ENCODE data around the gene TBX15.
A peak's percentile ranks its signal among the peaks of the same experiment; 100 is the strongest.

The TBX15 gene

GRCh38 chr1:118988186-118989005, at the start of gene TBX15:
Gene TBX15 (minus strand): TSS chr1:118988343. CDS start chr1:118987795, 548 bp downstream.
- DNase-seq, result no peak

- no peak for DNase-seq
Observed at GRCh38 chr1:119034359-119034758, 46.2 kb upstream of the TBX15 start.

DNA sequence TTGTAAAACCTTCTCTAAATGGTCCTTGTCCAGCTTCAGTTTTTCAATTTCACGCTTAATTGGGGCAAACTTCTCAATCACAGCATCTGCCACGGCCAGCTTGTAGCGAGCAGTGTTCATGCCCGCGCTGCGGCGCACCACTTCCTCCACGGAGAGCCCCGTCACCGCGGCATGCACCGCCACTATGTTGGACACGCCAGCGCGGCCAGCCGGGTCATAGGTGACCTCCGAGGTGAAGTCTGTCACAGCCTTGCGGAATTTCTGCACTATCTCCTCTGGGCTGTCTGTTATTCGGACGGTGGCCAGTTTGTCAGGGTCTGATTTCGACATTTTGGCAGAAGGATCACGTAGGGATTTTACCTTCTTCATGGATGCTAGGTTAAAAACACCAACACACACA, 44.8 kb upstream of the TBX15 start:
- DNase-seq, result no peak

- no peak for DNase-seq
Observed at GRCh38 chr1:119027759-119028158, 39.6 kb upstream of the TBX15 start.

DNA sequence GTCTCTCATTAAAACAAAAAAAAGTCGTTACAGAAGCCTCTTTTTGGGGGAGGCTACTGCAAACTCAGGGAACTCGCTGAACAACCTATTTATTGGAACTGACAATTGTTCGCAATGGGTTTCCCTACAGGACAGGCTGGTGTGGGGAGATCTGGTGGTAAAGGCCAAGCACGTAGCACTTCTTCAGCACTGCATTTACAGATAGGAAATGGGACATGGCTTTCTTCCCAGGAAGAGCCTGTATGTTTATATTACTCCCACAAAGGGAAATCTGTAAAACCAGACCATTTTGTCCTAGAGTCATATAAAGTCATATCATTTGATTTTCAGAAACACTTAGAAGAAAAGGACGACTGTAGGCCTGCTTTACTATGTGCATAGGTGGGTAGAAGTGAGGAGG, 38.8 kb upstream of the TBX15 start:
- no peak for DNase-seq

DNA sequence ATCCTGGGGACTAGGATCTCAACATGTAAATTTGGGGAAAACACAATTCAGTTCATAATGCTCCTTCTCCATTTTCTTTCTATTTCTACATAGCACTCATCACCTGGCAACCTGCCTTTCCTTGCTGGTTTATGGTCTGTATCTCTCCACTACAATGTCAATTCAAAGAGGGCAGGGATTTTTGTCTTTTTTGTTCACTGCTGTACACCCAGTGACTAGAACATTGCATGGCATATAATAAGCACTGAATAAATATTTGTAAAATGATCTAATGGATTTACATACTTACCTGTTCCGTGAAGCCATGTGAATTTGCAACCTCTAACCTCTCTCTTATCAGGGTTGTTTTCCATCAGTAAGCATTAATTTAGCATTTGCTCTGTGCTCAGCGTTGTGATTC, 27.4 kb upstream of the TBX15 start:
- DNase-seq, result no peak

GRCh38 chr1:119012383-119012782, 24.2 kb upstream of the TBX15 start:
- DNase-seq, result no peak

- no peak for DNase-seq
Observed at GRCh38 chr1:119011706-119012105, 23.6 kb upstream of the TBX15 start.

DNA sequence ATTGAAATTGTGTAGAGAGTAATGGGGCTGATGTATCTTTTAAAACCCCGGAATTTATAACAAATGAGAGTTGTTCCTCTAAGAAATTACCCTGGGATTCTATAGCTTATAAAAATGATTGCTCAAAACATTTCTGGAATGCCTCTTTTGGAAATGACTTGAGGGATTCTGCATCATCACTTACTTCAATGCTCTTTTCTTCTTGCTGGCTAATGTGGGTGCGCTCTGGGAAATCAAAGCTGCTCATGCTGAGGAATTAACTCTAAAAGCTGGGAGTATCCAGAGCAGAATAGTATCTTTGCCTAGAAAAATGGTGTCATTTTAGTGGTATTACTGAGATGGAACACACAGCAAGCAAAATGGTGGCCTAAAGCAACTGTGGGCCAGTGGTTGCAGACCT, 23.0 kb upstream of the TBX15 start:
- DNase-seq, result no peak

DNA sequence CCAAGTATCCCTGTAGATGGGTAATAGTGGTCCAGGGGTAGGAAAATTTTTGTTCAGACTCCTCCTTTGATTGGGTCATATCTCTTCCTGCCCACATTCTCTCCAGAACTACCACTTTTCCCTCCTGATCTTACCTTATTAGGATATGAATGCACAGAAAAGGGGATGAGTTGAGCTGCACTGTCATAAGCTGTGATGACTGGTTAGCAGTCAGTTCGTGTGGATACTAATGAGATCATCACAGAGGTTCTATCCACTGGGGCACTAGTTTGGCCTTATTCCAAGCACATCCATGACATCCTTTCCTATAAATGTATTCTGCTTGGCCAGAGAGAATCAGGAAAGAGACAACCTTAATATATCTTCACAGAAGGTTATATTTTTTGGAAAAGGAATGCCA, 22.1 kb upstream of the TBX15 start:
- DNase-seq, result no peak

DNA sequence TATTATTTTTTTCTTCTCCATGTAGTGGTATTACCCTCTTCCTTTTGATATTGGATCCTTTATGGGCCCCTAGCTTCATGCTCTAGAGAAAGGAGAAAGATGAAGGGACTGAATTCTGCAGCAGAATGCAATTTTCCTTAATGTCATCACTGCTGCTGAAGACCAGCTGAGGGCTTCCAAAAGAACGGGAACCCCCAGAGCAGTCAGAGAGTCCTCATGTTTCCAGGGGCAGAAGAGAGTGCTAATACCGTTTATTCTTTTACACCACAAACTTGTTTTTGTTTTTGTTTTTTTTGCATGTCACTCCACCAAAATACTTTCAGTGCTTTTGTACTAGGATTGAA, 21.1 kb upstream of the TBX15 start:
- DNase-seq, result no peak

GRCh38 chr1:119008483-119009311, 20.6 kb upstream of the TBX15 start:
- peak in 1 of 2 donors; percentile 7 for DNase-seq

GRCh38 chr1:119007670-119008482, 19.7 kb upstream of the TBX15 start:
- no peak for DNase-seq

DNA sequence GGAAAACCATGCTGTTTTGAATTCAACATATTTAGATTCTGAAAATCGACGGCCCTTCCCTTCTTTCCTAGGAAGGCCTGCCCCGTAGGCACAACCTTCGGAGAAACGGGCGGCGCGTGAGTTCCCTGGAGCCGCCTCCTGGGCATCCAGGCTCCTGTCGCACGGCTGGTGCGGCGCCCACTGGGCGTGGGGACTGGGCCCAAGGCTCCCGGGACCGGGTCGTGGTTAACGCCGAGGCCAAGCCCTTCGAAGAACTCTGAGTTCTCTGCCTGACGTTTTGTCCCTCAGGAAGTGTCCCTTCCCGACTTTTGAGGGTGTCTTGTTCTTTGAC, 19.2 kb upstream of the TBX15 start:
- no peak for DNase-seq

DNA sequence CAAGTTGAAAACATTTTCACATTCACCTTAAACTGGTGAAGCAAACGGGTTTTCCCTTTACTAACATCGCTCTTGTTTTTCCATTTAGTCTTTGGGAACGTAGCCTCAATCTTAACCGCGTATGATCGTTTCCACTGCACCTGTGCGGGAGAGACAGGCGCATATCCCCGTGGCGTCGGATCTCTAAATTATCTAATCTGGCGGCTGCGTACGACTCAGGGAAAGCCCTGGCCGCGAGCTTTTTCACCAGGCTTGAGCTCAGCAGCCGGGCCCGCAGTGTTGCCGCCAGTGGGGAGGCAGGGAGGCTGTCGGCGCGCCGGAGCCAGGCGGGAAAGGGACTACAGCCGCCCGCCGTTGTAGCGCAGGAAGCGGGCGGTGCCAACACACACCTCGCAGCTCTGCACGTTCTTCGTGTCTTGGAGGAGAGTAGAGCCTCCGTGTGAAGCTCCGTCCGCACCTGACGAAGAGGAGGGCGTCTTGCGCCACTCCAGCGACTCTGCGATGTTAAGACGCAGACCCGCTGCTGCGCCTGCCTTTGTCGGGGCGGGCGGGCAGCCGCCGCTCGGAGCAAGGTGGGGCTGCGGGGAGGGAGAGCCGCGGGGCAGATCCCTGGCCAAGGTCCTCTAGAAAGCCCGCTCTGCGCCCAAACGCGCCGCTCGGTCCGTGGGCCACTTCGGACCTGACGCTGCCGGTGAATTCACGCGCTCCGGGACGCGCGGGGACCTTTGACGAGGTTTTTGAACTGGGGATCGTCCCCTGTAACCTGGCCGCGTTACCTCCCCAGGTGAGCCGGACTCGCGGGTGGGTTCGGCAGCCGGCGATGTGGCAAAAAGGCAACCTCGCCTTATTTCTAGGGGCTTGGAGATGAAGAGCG, 18.5 kb upstream of the TBX15 start:
- no peak for DNase-seq

DNA sequence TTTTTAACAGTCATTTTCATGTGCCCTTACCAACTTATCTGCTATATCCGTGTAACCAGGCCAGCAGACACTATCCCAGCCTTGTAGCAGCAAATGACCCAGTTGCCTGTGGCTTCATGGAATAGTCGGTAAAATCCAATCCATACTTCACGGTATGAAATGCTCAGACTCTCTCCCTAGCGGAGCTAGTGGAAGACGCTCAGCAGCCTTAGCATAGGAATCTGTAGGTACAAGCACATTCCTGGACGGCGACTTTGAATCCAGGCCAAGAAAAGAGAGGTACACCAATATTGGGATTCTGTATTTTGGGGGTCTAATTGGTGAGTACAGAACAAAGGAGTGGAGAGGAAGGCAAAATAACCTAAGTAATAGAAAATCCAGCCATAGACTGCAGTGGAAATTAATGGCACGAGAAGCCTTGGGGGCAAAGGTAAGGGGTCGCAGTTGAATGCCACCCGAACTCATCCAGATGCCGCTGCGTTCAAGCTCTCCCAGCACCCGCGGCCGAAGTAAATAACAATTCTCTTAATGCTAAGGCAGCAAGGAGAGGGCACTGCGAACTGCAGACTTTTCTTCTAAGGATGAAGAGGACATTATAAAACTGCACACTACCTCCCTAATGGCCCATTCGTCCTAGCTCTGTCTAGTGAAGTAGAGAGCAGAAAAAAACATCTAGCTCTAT, 17.7 kb upstream of the TBX15 start:
- DNase-seq, result no peak

DNA sequence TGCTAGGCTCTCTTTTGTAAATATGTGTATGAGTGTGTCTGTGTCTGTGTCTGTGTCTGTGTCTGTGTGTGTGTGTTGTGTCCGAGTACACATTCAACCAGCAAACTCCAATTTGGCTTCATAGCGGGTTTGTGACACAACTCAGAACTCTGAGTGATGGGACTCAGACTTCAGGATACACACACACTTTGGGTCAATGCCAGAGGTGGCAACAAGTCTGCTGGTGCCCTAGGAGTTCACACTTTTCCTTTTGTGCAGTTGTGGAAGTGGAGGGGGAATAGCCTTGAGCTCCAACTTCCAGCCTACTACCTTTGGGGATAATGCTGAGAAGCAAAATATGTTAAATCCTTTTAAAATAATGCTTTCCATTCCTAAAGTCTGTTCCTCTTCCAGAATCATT, 16.6 kb upstream of the TBX15 start:
- no peak for DNase-seq

DNA sequence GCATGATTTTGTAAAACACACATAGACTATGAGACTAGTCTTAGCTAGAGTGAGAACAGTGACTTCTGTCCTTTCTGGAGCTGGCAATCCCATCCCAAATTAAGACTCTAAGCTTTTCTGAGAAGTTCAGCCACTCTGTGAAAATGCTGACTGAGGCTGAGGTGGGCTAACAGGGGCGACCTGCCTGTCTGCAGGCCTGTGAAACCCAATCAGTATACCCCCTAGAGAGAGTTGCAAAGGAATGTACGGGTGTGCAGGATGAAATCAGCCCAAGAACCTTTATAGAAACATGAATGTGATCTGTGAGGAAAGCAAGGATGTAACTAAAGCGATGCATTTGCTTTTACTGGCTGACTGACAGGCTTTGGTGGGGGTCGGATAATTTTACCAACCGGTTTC, 16.0 kb upstream of the TBX15 start:
- no peak for DNase-seq

GRCh38 chr1:119003413-119004128, 15.4 kb upstream of the TBX15 start:
- DNase-seq, result no peak

DNA sequence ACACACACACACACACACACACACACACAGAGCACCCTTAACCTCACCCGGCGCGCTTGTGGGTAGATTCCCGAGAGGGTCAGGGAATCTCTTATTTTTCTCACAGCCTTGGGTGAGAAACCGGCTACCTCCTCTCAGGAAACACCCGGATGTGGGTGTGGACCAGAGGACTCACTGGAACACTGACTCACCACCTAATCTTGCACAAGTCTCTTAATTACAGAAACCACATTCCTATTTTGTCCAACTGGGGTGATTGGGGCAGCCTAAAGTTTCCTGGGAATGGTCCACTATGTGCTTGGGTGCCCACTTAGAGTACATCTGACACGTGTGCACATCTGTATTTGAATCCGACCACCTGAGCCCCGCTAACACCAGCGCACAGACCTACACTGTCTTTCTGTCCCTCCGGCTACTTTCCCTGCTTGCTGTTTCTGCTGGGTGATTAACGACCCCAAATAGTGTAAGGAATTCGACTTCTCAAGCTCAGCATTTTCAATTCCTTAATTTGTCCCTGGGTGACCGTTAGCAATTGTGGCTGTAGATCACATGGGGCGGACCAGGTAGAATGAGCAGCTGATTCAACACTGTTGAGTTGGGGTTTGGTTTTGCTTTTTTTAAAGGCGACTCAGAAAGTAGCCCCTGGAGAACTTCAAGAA, 14.0 kb upstream of the TBX15 start:
- DNase-seq, result no peak

Measured in CD4-positive, alpha-beta T cell treated with Interleukin-1 beta for 1 hour (primary cell).